Measurements from ENCODE around the gene HES5. TPM values are rescaled to one million over a fixed set of nuclear protein-coding genes. Genes with fewer than 3 reads are reported as not detected.
"Not testable (repeated sequence)": the region's sequence is repeated elsewhere in the genome, so short reads cannot be mapped to it uniquely, and the experiment has no call there.

Gene HES5
- total RNA-seq, 1 experiment from 2014 or later, result not detected

GRCh38 chr1:2578758-2579118, 48.7 kb upstream of the HES5 start:
- Histone ChIP-seq H3K4ac (ENCODE audit: low read depth, low read length) (no peak overlapping the region), H3K9ac (ENCODE audit: extremely low read depth, insufficient read length, low read length) (no peak overlapping the region), H3K18ac (ENCODE audit: insufficient read length, low read depth, low read length) (no peak overlapping the region), H2AK5ac (ENCODE audit: insufficient read length, low read length) (no peak overlapping the region), H3K9me3 (ENCODE audit: control insufficient read depth, low read depth, low read length) (no peaks in the 10 kb centered on the region), H2AFZ (ENCODE audit: low read length) (no peak overlapping the region), H2BK15ac (ENCODE audit: low read depth, low read length) (no peak overlapping the region), H4K8ac (replicated peaks; ENCODE audit: insufficient read length, low read depth, low read length) (no peak overlapping the region), H3K56ac (ENCODE audit: insufficient read length, low read depth, low read length) (no peak overlapping the region), H3K14ac (ENCODE audit: insufficient read depth, low read length) (no peak overlapping the region), H3K27me3 (ENCODE audit: insufficient read depth, low read length) (no peaks in the 10 kb centered on the region), H3K23me2 (ENCODE audit: insufficient read length, low read depth, low read length, poor library complexity, severe bottlenecking) (no peaks in the 10 kb centered on the region), H3K4me1 (ENCODE audit: insufficient read depth, low read length) (no peaks in the 10 kb centered on the region; the same call in 1 of the 2 replicates), H3K79me1 (ENCODE audit: insufficient read depth, low read depth, low read length, poor library complexity, severe bottlenecking) (no peaks in the 10 kb centered on the region), H2BK20ac (ENCODE audit: low read depth, low read length, poor library complexity, severe bottlenecking) (no peak overlapping the region), H3T11ph (ENCODE audit: low read length) (no peak overlapping the region), H3K23ac (ENCODE audit: insufficient read length, low read depth, low read length) (no peak overlapping the region), H3K27ac (ENCODE audit: insufficient read length, low read depth, low read length) (no peak overlapping the region), H3K4me2 (ENCODE audit: insufficient read depth, insufficient read length, low read length) (no peak overlapping the region), H4K5ac (ENCODE audit: insufficient read length, low read depth, low read length) (no peak overlapping the region), H2BK12ac (ENCODE audit: insufficient read length, low read depth, low read length) (no peak overlapping the region), H4K91ac (ENCODE audit: insufficient read length, low read depth, low read length) (no peak overlapping the region), H3K79me2 (ENCODE audit: insufficient read depth, low read length) (no peaks in the 10 kb centered on the region), H2BK5ac (ENCODE audit: insufficient read length, low read length) (no peak overlapping the region), H2BK120ac (ENCODE audit: low read depth, low read length, poor library complexity, severe bottlenecking) (no peak overlapping the region), H4K20me1 (ENCODE audit: control insufficient read depth, insufficient read depth, insufficient read length) (no peaks in the 10 kb centered on the region)
- DNase-seq, result no peak
- Mint-ChIP-seq H3K9me3 (peaks cover 0 to 6% of the 10 kb centered on the region in 2 experiments; a peak in 2 of 5 replicates), H3K4me1 (peaks cover 12 to 13% of the 10 kb centered on the region in 2 experiments), H3K36me3 (ENCODE audit: insufficient read depth in 1 of 3, low read depth in 3 of 3) (no peaks in the 10 kb centered on the region; a peak in 1 of 7 replicates), H3K4me3 (no peak overlapping the region), H3K27me3 (ENCODE audit: low read depth) (peaks cover 12% of the 10 kb centered on the region), H3K27ac (no peak overlapping the region)
- WGBS (ENCODE audit: extremely low coverage, insufficient read length, low lambda C conversion rate), result no CpG with 5 or more reads among the region's 4 CpGs
- TF ChIP-seq CTCF (conservative IDR thresholded peaks at IDR 0.05), result no peak

GRCh38 chr1:2577565-2578075, 47.6 kb upstream of the HES5 start:
- H2BK15ac ChIP-seq (ENCODE audit: low read depth, low read length); H3K4ac ChIP-seq (ENCODE audit: low read depth, low read length); H2BK12ac ChIP-seq (ENCODE audit: insufficient read length, low read depth, low read length); H3K4me1 ChIP-seq (ENCODE audit: insufficient read depth, low read length); H2BK5ac ChIP-seq (ENCODE audit: insufficient read length, low read length); H3T11ph ChIP-seq (ENCODE audit: low read length); H3K9ac ChIP-seq (ENCODE audit: extremely low read depth, insufficient read length, low read length); H3K56ac ChIP-seq (ENCODE audit: insufficient read length, low read depth, low read length); H4K8ac ChIP-seq (replicated peaks; ENCODE audit: insufficient read length, low read depth, low read length); H4K91ac ChIP-seq (ENCODE audit: insufficient read length, low read depth, low read length); H3K9me3 ChIP-seq (ENCODE audit: control insufficient read depth, low read depth, low read length); H3K18ac ChIP-seq (ENCODE audit: insufficient read length, low read depth, low read length); H3K27me3 ChIP-seq (ENCODE audit: insufficient read depth, low read length); H3K79me2 ChIP-seq (ENCODE audit: insufficient read depth, low read length); H3K27ac ChIP-seq (ENCODE audit: insufficient read length, low read depth, low read length); H3K23me2 ChIP-seq (ENCODE audit: insufficient read length, low read depth, low read length, poor library complexity, severe bottlenecking); H3K4me3 Mint-ChIP-seq; H3K23ac ChIP-seq (ENCODE audit: insufficient read length, low read depth, low read length); H3K14ac ChIP-seq (ENCODE audit: insufficient read depth, low read length); H3K4me2 ChIP-seq (ENCODE audit: insufficient read depth, insufficient read length, low read length); H2AK5ac ChIP-seq (ENCODE audit: insufficient read length, low read length); H2BK120ac ChIP-seq (ENCODE audit: low read depth, low read length, poor library complexity, severe bottlenecking); H3K79me1 ChIP-seq (ENCODE audit: insufficient read depth, low read depth, low read length, poor library complexity, severe bottlenecking); H3K4me1 Mint-ChIP-seq; H3K27ac Mint-ChIP-seq; H4K5ac ChIP-seq (ENCODE audit: insufficient read length, low read depth, low read length); H2AFZ ChIP-seq (ENCODE audit: low read length); DNase-seq; H3K36me3 Mint-ChIP-seq (ENCODE audit: insufficient read depth in 1 of 3, low read depth in 3 of 3); H4K20me1 ChIP-seq (ENCODE audit: control insufficient read depth, insufficient read depth, insufficient read length); H2BK20ac ChIP-seq (ENCODE audit: low read depth, low read length, poor library complexity, severe bottlenecking): not testable (repeated sequence)
- no CpG with 5 or more reads among the region's 23 CpGs for WGBS (ENCODE audit: extremely low coverage, insufficient read length, low lambda C conversion rate)
- Mint-ChIP-seq H3K9me3 (peaks cover 6 to 17% of the 10 kb centered on the region in 2 experiments), H3K27me3 (ENCODE audit: low read depth) (peaks cover 19% of the 10 kb centered on the region)
